Stimulated activated CD4-positive, alpha-beta T cell treated with anti-CD3 and anti-CD28 coated beads, Interleukin-4, amount 100 ng/mL, for 1 hour (primary cell): ENCODE measurements around the gene HIP1R.
"Not testable (repeated sequence)": the region's sequence is repeated elsewhere in the genome, so short reads cannot be mapped to it uniquely, and the experiment has no call there.

Experiments used
- DNase-seq: peaks from one replicate; pipeline ENCODE4 v3.0.0-alpha.2; 2020

The HIP1R gene

DNA sequence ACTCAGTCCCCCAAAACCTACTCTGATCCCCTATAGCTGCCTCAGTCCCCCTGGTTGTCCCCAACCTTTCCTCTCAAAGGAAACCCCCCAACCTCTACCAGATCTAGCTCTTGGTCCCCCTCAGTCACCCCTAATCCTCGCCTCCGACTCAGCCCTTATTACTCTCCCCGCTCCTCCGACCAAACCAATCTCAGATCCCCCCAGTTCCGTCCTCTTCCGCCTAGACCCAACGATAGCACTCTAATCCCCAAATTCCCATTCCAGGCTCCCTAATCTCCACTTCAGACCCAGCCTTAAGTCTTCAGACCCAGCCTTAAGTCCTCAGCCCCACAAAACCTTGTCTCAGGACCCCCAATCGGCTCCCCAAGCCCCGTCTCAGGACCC is 60.1 kb downstream of the HIP1R start:
- no peak for DNase-seq

DNA sequence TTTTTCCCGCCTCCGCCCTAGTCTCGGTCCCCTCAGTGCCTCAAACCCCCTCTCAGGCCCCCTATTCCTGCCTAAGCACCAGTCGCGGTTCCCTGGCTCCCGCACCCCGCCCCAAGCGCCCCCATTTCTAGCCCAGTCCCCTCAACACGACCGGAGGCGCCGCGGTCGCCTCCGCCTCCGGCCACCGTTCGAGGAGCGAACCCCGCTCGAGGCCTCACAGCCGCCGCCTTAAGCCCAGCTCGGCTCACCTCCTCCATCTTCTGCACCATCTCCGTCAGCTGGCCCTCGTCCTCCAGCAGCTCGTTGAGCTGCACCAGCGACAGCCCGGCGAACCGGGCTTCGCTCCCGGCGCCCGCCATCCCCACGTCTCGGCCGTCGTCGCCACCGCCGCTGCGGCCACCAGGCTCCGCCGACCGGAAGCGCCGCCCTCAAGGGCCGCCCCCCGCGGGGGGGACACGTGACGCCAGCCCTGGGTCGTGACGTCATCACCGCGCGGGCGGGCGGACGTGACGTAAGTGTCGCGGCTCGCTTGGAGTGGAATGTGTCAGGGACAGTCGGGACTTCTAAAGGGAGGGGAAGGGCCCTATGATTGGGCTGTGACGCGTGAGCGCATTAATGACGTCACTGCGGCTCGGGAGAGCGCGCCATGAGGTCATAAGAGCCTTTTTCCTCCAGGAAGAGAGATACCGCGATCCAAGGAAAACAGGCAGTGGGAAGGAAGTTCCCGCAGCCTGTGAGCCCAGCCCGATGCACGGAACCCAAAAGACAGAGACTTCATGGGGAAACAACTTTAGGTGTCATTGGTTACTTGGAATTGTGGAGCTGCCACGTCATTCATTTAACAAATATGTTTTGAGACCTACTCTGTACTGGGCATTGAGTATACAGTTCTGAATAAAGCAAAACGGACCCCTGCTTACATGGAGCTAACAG is 60.7 kb downstream of the HIP1R start, which contains the start of gene VPS37B:
Gene VPS37B, minus strand, starts transcription at position 421 of the 933 bp plus-strand sequence. Its CDS starts 62 bp downstream, at position 359.
- DNase-seq, result peak; percentile 84

DNA sequence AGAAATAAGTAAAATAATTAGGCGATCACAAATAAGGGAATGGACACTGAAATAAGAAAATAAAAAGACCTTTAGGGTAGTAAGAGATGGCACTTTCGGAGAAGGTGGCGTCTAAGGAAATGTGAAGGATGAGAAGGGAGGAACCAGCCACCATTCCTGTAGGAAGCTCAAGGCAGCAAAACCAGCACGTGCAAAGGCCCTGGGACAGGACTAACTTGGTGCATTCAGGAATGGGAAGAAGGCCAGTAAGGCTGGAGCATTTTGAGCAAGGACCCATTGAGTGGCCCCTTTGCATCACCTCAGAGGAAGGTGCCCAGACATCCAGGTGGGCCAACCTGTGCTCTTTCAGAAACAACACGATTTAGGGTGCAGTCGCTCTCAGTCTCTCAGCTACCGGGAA is 61.4 kb downstream of the HIP1R start:
- no peak for DNase-seq

DNA sequence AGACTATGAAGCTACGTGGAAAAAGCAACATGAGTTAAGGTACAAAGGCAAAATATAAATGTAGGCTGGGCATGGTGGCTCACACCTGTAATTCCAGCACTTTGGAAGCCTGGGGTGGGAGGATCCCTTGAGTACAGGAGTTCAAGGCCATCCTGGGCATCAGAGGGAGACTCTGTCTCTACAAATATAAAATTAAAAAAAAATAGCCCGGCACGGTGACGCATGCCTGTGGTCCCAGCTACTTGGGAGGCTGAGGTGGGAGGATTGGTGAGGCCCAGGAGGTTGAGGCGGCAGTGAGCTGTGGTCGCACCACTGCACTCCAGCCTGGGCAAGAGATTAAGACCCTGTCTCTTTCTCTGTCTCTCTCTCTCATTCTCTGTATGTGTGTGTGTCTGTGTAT is 64.6 kb downstream of the HIP1R start:
- DNase-seq, result no peak

DNA sequence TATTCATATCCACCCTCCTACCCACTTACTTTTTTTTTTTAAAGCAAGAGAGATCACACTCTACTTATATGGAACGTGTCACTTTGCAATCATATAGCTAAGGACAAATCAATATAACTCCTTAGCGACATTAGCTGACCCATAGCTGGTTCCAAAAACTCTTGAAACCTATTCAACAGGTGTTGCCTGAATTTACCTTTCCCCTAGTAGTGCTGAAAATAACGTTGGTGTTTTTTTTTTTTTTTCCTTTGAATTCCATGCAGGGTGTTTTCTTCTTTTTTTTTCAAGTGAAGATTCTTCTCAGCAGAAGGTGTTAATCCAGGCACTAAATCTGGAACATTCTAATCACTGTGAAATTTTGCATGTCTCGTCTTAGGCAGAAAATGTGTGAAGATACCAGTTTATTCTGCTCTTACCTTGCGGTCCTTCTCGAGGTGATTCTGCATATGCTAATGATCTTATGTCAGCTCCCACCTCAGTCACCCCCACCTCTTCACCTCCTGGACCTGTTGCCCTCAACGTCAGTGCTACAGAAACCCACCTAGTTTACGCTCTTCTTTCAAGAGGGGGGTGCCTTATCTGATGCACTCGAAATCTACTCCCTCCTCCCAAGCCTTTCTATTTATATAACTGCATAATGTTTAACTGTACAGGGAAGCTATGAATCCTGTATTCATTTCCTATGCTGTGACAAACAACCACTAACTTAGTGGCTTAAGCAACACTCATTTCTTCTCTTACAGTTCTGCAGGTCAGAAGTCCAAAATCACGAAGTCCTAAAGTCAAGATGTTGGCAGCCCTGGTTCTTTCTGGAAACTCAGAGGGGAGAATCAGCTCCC is 67.8 kb downstream of the HIP1R start:
- DNase-seq, result no peak

DNA sequence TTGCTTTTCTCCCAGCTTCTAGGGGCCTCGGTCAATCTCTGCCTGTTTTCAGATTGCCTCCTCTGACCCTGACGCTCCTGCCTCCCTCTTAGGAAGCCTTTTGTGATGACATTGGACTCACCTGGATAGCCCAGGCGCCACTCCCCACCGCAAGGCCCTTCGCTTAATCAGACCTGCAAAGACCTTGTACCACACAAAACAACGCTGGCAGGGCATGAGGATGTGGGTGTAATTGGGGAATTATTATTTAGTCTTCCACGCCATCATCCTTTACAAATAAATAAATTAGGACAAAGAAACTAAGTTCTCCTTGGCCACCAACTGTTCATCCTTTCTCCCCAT is 68.4 kb downstream of the HIP1R start:
- DNase-seq, result no peak

DNA sequence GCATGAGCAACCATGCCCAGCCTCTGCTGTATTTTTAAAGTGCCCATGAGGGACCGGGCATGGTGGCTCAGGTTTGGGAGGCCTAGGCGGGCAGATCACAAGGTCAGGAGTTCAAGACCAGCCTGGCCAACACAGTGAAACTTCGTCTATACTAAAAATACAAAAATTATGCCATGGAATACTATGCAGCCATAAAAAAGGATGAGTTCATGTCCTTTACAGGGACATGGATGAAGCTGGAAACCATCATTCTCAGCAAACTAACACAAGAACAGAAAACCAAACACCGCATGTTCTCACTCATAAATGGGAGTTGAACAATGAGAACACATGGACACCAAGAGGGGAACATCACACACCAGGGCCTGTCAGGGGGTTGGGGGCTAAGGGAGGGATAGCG is 70.0 kb downstream of the HIP1R start:
- not testable (repeated sequence) for DNase-seq

DNA sequence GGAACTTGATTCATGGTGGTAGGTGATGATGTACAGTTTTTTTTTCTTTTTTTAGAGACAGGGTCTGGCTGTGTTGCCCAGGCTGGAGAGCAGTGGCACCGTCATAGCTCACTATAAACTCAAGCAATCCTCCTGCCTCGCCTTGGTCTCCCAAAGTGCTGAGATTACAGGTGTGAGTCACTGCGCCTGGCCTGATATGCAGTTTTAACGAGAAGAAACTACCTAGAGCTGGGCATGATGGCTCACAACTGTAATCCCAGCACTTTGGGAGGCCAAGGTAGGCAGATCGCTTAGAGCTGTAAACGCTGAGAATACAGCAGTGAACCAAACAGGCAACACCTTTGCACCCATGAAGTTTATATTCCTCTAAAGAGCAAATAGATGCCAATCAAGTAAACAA is 73.7 kb downstream of the HIP1R start:
- no peak for DNase-seq

DNA sequence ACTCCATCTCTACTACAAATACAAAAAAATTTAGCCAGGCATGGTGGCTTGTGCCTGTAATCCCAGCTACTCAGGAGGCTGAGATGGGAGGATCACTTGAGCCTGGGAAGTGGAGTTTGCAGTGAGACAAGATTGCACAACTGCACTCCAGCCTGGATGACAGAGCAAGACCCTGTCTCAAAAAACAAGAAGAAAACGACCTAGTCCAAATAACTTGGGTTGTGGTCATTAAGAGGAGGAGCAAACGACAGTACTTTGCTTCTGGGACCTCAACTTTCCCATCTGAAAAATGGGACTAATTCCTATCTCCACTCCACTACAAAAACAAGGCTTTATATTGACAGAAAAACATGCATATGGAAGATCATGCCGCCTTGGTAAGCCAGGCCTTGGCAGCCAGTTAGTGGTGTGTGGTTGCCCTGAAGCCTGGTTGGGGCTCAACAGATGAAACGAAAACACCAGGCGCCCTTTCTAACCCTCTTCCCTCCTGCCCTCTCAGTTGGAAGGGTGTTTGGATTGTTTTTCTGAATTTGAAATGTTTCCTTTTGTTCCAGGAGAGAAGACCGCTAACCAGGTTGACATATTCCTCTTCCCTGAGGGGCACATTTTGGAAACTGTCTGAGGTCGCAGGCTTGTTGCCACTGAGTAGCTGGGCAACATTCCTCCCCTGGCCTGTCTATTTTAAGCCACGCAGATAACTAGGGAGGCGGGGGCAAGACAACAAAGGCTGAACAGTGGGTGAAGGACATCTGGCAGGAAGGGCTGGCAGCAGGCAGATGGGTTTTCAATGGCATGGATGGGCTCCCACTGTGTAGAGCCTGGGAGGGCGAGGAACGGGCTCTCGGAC is 74.4 kb downstream of the HIP1R start:
- no peak for DNase-seq
